ENCODE measurements around the gene MAEL.

- TF ChIP-seq SP1 (CRISPR knock-in tag; conservative IDR thresholded peaks at IDR 0.05) (no peak), CTCF (IDR thresholded peaks at IDR 0.05) (no peak), FOXJ3 (CRISPR knock-in tag; IDR thresholded peaks at IDR 0.05; ENCODE audit: borderline replicate concordance) (no peak), RELA (CRISPR knock-in tag; IDR thresholded peaks at IDR 0.05; ENCODE audit: borderline replicate concordance) (no peak), GTF2I (CRISPR knock-in tag; conservative IDR thresholded peaks at IDR 0.05) (no peak), TCF7 (CRISPR knock-in tag; IDR thresholded peaks at IDR 0.05; ENCODE audit: low read depth) (no peak), PRDM15 (CRISPR knock-in tag; IDR thresholded peaks at IDR 0.05) (no peak), GABPB1 (CRISPR knock-in tag; IDR thresholded peaks at IDR 0.05) (no peak)
- TF ChIP-seq, protein P1, sequence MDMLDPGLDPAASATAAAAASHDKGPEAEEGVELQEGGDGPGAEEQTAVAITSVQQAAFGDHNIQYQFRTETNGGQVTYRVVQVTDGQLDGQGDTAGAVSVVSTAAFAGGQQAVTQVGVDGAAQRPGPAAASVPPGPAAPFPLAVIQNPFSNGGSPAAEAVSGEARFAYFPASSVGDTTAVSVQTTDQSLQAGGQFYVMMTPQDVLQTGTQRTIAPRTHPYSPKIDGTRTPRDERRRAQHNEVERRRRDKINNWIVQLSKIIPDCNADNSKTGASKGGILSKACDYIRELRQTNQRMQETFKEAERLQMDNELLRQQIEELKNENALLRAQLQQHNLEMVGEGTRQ (CRISPR knock-in tag; IDR thresholded peaks at IDR 0.05) = no peak
- TF ChIP-seq, protein P2, sequence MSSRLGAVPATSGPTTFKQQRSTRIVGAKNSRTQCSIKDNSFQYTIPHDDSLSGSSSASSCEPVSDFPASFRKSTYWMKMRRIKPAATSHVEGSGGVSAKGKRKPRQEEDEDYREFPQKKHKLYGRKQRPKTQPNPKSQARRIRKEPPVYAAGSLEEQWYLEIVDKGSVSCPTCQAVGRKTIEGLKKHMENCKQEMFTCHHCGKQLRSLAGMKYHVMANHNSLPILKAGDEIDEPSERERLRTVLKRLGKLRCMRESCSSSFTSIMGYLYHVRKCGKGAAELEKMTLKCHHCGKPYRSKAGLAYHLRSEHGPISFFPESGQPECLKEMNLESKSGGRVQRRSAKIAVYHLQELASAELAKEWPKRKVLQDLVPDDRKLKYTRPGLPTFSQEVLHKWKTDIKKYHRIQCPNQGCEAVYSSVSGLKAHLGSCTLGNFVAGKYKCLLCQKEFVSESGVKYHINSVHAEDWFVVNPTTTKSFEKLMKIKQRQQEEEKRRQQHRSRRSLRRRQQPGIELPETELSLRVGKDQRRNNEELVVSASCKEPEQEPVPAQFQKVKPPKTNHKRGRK (CRISPR knock-in tag; IDR thresholded peaks at IDR 0.05; ENCODE audit: borderline replicate concordance) = no peak
- TF ChIP-seq, protein P3, sequence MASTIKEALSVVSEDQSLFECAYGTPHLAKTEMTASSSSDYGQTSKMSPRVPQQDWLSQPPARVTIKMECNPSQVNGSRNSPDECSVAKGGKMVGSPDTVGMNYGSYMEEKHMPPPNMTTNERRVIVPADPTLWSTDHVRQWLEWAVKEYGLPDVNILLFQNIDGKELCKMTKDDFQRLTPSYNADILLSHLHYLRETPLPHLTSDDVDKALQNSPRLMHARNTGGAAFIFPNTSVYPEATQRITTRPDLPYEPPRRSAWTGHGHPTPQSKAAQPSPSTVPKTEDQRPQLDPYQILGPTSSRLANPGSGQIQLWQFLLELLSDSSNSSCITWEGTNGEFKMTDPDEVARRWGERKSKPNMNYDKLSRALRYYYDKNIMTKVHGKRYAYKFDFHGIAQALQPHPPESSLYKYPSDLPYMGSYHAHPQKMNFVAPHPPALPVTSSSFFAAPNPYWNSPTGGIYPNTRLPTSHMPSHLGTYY (CRISPR knock-in tag; IDR thresholded peaks at IDR 0.05) = no peak
- TF ChIP-seq, protein P4, sequence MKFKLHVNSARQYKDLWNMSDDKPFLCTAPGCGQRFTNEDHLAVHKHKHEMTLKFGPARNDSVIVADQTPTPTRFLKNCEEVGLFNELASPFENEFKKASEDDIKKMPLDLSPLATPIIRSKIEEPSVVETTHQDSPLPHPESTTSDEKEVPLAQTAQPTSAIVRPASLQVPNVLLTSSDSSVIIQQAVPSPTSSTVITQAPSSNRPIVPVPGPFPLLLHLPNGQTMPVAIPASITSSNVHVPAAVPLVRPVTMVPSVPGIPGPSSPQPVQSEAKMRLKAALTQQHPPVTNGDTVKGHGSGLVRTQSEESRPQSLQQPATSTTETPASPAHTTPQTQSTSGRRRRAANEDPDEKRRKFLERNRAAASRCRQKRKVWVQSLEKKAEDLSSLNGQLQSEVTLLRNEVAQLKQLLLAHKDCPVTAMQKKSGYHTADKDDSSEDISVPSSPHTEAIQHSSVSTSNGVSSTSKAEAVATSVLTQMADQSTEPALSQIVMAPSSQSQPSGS (CRISPR knock-in tag; IDR thresholded peaks at IDR 0.05; ENCODE audit: borderline replicate concordance, low read depth) = no peak
- TF ChIP-seq, protein P5, sequence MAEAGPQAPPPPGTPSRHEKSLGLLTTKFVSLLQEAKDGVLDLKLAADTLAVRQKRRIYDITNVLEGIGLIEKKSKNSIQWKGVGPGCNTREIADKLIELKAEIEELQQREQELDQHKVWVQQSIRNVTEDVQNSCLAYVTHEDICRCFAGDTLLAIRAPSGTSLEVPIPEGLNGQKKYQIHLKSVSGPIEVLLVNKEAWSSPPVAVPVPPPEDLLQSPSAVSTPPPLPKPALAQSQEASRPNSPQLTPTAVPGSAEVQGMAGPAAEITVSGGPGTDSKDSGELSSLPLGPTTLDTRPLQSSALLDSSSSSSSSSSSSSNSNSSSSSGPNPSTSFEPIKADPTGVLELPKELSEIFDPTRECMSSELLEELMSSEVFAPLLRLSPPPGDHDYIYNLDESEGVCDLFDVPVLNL (CRISPR knock-in tag; IDR thresholded peaks at IDR 0.05; ENCODE audit: borderline replicate concordance, low read depth) = no peak
- TF ChIP-seq, protein P6, sequence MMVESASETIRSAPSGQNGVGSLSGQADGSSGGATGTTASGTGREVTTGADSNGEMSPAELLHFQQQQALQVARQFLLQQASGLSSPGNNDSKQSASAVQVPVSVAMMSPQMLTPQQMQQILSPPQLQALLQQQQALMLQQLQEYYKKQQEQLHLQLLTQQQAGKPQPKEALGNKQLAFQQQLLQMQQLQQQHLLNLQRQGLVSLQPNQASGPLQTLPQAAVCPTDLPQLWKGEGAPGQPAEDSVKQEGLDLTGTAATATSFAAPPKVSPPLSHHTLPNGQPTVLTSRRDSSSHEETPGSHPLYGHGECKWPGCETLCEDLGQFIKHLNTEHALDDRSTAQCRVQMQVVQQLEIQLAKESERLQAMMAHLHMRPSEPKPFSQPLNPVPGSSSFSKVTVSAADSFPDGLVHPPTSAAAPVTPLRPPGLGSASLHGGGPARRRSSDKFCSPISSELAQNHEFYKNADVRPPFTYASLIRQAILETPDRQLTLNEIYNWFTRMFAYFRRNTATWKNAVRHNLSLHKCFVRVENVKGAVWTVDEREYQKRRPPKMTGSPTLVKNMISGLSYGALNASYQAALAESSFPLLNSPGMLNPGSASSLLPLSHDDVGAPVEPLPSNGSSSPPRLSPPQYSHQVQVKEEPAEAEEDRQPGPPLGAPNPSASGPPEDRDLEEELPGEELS (CRISPR knock-in tag; IDR thresholded peaks at IDR 0.05) = no peak
Measured at GRCh38 chr1:167061073-167061464, 72.0 kb downstream of the MAEL start.
